ENCODE measurements around the gene A1BG.
"Not testable (repeated sequence)": the region's sequence is repeated elsewhere in the genome, so short reads cannot be mapped to it uniquely, and the experiment has no call there.

GRCh38 chr19:58348080-58348479 lies 5.2 kb downstream of the A1BG start:
- TF ChIP-seq MAX (IDR thresholded peaks at IDR 0.05); CTCF (IDR thresholded peaks at IDR 0.05 in 2 of 3, conservative IDR thresholded peaks at IDR 0.05 in 1 of 3; ENCODE audit: borderline replicate concordance in 1 of 3, insufficient read depth in 1 of 3, low read depth in 2 of 3, low read length in 2 of 3); POLR2A (IDR thresholded peaks at IDR 0.05; ENCODE audit: borderline replicate concordance, extremely low read depth, insufficient read depth, insufficient read length); EZH2phosphoT487 (IDR thresholded peaks at IDR 0.05; ENCODE audit: borderline replicate concordance); REST (IDR thresholded peaks at IDR 0.05; ENCODE audit: low read depth); POLR2AphosphoS5 (IDR thresholded peaks at IDR 0.05; ENCODE audit: low read depth, low read length); EZH2 (IDR thresholded peaks at IDR 0.05); ZNF274 (IDR thresholded peaks at IDR 0.05; ENCODE audit: low read depth, low read length); SP1 (IDR thresholded peaks at IDR 0.05; ENCODE audit: low read depth); TCF7L2 (IDR thresholded peaks at IDR 0.05; ENCODE audit: borderline replicate concordance, extremely low read depth, insufficient read depth, insufficient read length); YY1 (IDR thresholded peaks at IDR 0.05; ENCODE audit: extremely low read depth, insufficient replicate concordance, low read depth, low read length); ZBTB33 (IDR thresholded peaks at IDR 0.05; ENCODE audit: extremely low read depth, insufficient replicate concordance, low read length); RAD21 (IDR thresholded peaks at IDR 0.05; ENCODE audit: low read depth): not testable (repeated sequence)
